HG03442 (cell line): ENCODE measurements around the gene DUSP11.
A peak's percentile ranks its signal among the peaks of the same experiment; 100 is the strongest.
"Not testable (repeated sequence)": the region's sequence is repeated elsewhere in the genome, so short reads cannot be mapped to it uniquely, and the experiment has no call there.

ENCODE experiments used
- ATAC-seq: cut with Tn5 transposase; IDR thresholded peaks from one replicate; pipeline ENCODE4 v1.9.1; 2021; ENCODE audit warnings: mild to moderate bottlenecking, moderate library complexity; ENCODE audit not compliant: unreplicated experiment

The DUSP11 gene

GRCh38 chr2:73779467-73780236 lies at the start of gene DUSP11:
DUSP11 (minus strand) TSS chr2:73780103; CDS start chr2:73779974, 129 bp downstream.
- peak; percentile 94 for ATAC-seq

- ATAC-seq: peak; percentile 79
Observed at GRCh38 chr2:73828818-73829570, 49.1 kb upstream of the DUSP11 start, which contains the start of gene STAMBP. STAMBP (plus strand) TSS chr2:73828961; CDS start chr2:73830857, 1,896 bp downstream.

GRCh38 chr2:73828389-73828817 lies 48.5 kb upstream of the DUSP11 start:
- no peak for ATAC-seq

- ATAC-seq: no peak
Observed at GRCh38 chr2:73827660-73828388, 47.9 kb upstream of the DUSP11 start.

- no peak for ATAC-seq
Observed at GRCh38 chr2:73827018-73827417, 47.1 kb upstream of the DUSP11 start.

- no peak for ATAC-seq
Observed at GRCh38 chr2:73825408-73825807, 45.5 kb upstream of the DUSP11 start.

- no peak for ATAC-seq
Observed at GRCh38 chr2:73823916-73824523, 44.1 kb upstream of the DUSP11 start.

GRCh38 chr2:73823416-73823815 lies 43.5 kb upstream of the DUSP11 start:
- ATAC-seq: no peak

- no peak for ATAC-seq
Observed at GRCh38 chr2:73822991-73823390, 43.1 kb upstream of the DUSP11 start.

GRCh38 chr2:73822276-73822675 lies 42.4 kb upstream of the DUSP11 start:
- ATAC-seq: no peak

GRCh38 chr2:73821669-73822068 lies 41.8 kb upstream of the DUSP11 start:
- ATAC-seq: no peak

- peak; percentile 81 for ATAC-seq
Observed at GRCh38 chr2:73821227-73821626, 41.3 kb upstream of the DUSP11 start.

GRCh38 chr2:73818296-73818695 lies 38.4 kb upstream of the DUSP11 start:
- no peak for ATAC-seq

GRCh38 chr2:73812635-73813034 lies 32.7 kb upstream of the DUSP11 start:
- no peak for ATAC-seq

GRCh38 chr2:73811878-73812277 lies 32.0 kb upstream of the DUSP11 start:
- ATAC-seq: no peak

- not testable (repeated sequence) for ATAC-seq
Observed at GRCh38 chr2:73783883-73784282, 4.0 kb upstream of the DUSP11 start, which contains the start of gene C2orf78. C2orf78 (plus strand) TSS chr2:73784183; CDS start chr2:73784310, 127 bp downstream.

- ATAC-seq: not testable (repeated sequence)
Observed at GRCh38 chr2:73783402-73783801, 3.5 kb upstream of the DUSP11 start.

GRCh38 chr2:73780237-73780582 lies 307 bp upstream of the DUSP11 start:
- ATAC-seq: no peak

GRCh38 chr2:73778867-73779466 lies 936 bp downstream of the DUSP11 start:
- not testable (repeated sequence) for ATAC-seq

GRCh38 chr2:73776869-73777519 lies 2.9 kb downstream of the DUSP11 start:
- no peak for ATAC-seq
